IPS-20b (cell line): ENCODE data around the gene ATP1B3.
"Not testable (repeated sequence)": the region's sequence is repeated elsewhere in the genome, so short reads cannot be mapped to it uniquely, and the experiment has no call there.

Experiments used
- H3K27ac ChIP-seq: one replicate; pipeline ENCODE4 v1.5.1; 2013; ENCODE audit warnings: low read length
- H3K27me3 ChIP-seq: 2 replicates; pipeline ENCODE4 v1.6.1; 2013; ENCODE audit warnings: mild to moderate bottlenecking, low read length, inconsistent platforms; ENCODE audit not compliant: insufficient read depth
- H3K36me3 ChIP-seq: 2 replicates; pipeline ENCODE4 v1.6.1; 2013; ENCODE audit warnings: low read depth, mild to moderate bottlenecking, inconsistent platforms, low read length, moderate library complexity; ENCODE audit not compliant: insufficient read depth
- H3K4me1 ChIP-seq: 2 replicates; pipeline ENCODE4 v1.6.1; 2013; ENCODE audit warnings: mild to moderate bottlenecking, control low read depth, inconsistent platforms, low read length, moderate library complexity; ENCODE audit not compliant: insufficient read depth
- H3K4me3 ChIP-seq: 2 replicates; pipeline ENCODE4 v1.5.1; 2013; ENCODE audit warnings: mild to moderate bottlenecking, low read length, inconsistent platforms
- H3K9ac ChIP-seq: 2 replicates; pipeline ENCODE4 v1.6.1; 2013; ENCODE audit warnings: low read depth, mild to moderate bottlenecking, inconsistent platforms, low read length, moderate library complexity
- H3K9me3 ChIP-seq: 2 replicates; pipeline ENCODE4 v1.6.1; 2013; ENCODE audit warnings: mild to moderate bottlenecking, low read depth, low read length, inconsistent platforms; ENCODE audit not compliant: insufficient read depth

Gene ATP1B3

DNA sequence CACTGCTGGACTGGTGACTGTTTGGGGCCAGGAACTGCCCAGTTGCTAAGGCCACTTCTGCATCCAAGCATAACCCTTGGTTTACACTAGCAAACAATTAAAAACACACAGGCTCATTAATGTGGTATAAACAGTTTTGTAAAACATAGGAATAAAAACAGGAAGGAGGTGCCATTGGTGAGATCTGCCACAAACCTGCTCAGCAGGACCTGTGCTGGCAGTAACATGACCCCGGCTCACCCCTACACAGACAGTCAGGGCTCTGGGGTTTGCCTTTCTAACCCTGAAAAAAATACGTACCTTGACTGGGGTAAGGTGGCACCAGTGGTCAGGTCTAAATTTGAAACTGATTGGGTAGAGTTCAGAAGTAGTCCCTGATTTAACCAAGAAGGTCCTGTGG lies 76.2 kb downstream of the ATP1B3 start:
- no peaks in the 10 kb centered on the region for H3K27me3 ChIP-seq
- no peaks in the 10 kb centered on the region for H3K9me3 ChIP-seq
- no peaks in the 10 kb centered on the region for H3K4me1 ChIP-seq
- no peak overlapping the region for H3K27ac ChIP-seq
- no peak overlapping the region for H3K9ac ChIP-seq
- H3K36me3 ChIP-seq: peaks cover 40% of the 10 kb centered on the region
- H3K4me3 ChIP-seq: no peak overlapping the region

DNA sequence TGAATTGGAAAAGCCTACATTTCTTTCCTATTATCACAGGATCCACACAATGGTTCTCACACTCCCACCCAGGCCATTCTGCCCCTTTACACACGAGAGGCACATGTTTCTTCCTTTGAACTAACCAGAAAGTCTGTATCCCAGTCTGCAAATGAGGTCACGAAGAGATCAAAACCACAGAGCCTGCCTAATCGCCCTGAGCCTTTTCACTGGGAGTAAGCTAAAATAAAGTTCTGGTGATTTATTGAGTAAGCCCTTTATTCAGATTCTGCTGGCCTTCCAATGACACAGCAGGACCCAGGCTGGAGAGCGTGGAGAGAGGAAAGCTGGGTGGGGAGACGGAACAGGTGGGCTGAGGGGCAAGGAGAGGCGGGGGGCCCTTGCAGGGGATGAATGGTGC lies 78.7 kb downstream of the ATP1B3 start:
- Histone ChIP-seq H3K4me3 (no peak overlapping the region), H3K9me3 (no peaks in the 10 kb centered on the region), H3K4me1 (no peaks in the 10 kb centered on the region), H3K27me3 (no peaks in the 10 kb centered on the region), H3K27ac (no peak overlapping the region), H3K9ac (no peak overlapping the region), H3K36me3 (peaks cover 62% of the 10 kb centered on the region)

DNA sequence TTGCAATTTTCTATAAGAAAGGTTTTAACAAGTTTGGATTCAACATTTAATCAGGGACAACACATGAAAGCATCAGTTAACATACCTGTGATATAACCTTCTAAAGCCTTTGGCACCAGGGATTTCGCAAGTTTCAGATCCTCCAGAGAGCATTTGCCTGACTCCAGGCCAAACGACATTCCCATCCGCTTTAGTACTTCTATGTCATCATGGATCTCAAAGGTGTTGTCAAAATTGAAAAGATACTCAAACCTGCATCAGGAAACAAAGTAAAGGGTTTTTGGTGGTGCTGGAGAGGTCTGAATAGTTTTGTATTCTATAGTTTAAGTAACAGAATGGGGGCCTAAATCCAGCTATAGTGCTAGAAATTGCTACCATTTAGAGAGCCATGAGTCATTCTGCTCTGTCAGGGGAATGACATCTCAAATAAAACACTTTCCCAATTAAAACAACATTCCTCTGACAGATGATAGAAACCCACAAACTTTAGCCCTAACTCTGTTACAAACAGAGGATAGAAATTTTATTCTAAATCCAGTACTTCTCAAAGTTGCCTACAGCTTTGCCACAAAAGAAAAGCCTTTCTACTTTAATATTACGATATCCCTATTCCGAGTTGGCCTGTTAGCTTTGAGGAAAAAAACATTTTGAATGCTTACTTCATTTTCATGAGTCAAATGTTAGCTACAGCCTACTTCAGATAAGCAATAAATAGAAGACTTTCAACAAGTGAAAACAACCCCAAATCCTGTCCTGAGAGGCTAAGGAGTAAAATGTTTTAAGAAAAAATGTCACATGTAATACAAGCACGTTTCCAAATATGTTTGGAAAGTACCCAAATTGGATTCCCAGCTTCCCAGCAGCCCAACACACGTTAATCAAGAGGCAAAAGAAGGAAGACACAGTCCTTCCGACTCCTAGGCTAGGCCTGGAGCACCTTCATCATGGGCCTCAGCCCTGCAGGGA lies 83.4 kb downstream of the ATP1B3 start:
- no peaks in the 10 kb centered on the region for H3K27me3 ChIP-seq
- H3K9ac ChIP-seq: no peak overlapping the region
- no peak overlapping the region for H3K4me3 ChIP-seq
- no peaks in the 10 kb centered on the region for H3K4me1 ChIP-seq
- peaks cover 77% of the 10 kb centered on the region for H3K36me3 ChIP-seq
- no peak overlapping the region for H3K27ac ChIP-seq
- H3K9me3 ChIP-seq: no peaks in the 10 kb centered on the region

DNA sequence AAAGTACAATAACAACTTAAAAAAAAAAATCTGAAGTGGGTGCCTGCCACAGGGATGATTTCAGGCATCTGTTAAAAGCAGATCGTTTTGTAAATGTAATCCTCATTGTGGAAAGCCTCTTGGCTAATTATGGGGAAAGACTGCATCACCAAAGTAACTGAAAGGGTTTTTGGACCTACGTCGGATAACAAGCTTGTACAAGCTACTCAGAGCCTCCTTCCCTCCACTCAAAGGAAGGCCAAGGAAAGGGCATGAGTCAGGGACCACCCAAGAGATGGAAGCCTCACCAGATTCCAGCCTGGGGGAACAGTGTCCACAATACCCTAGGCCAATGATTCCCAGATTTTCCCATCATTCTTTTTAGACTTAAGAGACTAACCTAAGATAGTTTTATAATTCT lies 84.3 kb downstream of the ATP1B3 start:
- peaks cover 81% of the 10 kb centered on the region for H3K36me3 ChIP-seq
- H3K27ac ChIP-seq: no peak overlapping the region
- no peak overlapping the region for H3K4me3 ChIP-seq
- no peaks in the 10 kb centered on the region for H3K4me1 ChIP-seq
- no peaks in the 10 kb centered on the region for H3K27me3 ChIP-seq
- no peak overlapping the region for H3K9ac ChIP-seq
- no peaks in the 10 kb centered on the region for H3K9me3 ChIP-seq

DNA sequence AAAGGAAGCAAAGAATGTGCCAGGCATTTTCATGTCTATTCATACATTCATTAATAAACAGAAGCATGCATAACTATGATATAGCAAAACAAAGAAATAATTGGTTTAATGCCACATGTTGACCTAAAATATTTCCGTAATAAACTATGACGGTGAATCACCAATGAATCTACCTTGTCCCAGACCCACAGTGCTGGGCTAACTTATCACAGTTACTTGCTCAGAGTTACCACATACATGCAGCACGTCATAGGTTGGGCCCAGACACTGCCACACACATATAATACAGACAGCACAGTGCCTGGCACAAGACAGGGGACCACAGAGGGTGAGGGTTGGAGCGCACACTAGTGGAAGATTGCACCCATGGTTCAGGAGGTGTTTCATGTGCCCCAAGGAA lies 86.9 kb downstream of the ATP1B3 start:
- no peaks in the 10 kb centered on the region for H3K4me1 ChIP-seq
- H3K27ac ChIP-seq: no peak overlapping the region
- no peaks in the 10 kb centered on the region for H3K9me3 ChIP-seq
- no peak overlapping the region for H3K9ac ChIP-seq
- no peaks in the 10 kb centered on the region for H3K27me3 ChIP-seq
- peaks cover 77% of the 10 kb centered on the region for H3K36me3 ChIP-seq
- H3K4me3 ChIP-seq: no peak overlapping the region

DNA sequence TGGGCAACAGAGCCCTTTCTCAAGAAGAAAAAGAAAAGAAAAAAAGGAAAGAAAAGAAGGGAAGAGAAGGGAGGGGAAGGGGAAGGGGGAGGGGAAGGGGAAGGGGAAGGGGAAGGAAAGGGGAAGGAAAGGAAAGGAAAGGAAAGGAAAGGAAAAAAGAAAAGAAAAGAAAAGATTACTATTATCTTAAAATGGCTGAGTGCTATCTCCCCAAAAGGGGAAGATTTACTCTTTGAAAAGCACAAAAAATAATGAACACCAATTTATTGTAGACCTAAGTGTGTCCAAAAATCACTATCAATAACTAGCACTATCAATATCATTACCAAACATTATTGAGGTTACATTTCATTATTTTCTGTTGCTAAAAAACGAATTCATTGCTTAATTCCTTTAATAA lies 89.0 kb downstream of the ATP1B3 start:
- H3K4me1 ChIP-seq: no peaks in the 10 kb centered on the region
- no peak overlapping the region for H3K4me3 ChIP-seq
- no peaks in the 10 kb centered on the region for H3K9me3 ChIP-seq
- no peaks in the 10 kb centered on the region for H3K27me3 ChIP-seq
- peaks cover 68% of the 10 kb centered on the region for H3K36me3 ChIP-seq
- no peak overlapping the region for H3K27ac ChIP-seq
- H3K9ac ChIP-seq: no peak overlapping the region

DNA sequence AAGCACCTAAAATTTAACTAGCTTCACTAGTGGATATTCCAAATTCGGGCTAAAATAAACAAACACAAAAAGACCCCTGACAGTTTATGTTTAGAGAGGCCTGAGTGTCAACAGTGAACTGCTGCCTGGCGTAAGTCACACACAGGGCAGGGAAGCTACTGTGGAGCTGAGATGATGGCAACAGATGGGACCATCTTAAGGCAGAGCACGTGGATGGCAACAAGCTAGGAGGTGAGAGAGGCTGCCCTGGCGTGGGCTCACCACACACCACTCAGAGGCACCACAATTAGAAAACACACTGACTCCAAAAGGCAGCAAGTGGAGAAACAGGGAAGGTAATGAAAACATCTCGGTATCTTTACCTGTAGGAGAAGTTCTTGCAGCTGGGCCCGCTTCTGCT lies 93.3 kb downstream of the ATP1B3 start:
- Histone ChIP-seq H3K9ac (no peak overlapping the region), H3K4me3 (no peak overlapping the region), H3K27me3 (no peaks in the 10 kb centered on the region), H3K36me3 (peaks cover 59% of the 10 kb centered on the region), H3K4me1 (no peaks in the 10 kb centered on the region), H3K9me3 (no peaks in the 10 kb centered on the region), H3K27ac (no peak overlapping the region)

DNA sequence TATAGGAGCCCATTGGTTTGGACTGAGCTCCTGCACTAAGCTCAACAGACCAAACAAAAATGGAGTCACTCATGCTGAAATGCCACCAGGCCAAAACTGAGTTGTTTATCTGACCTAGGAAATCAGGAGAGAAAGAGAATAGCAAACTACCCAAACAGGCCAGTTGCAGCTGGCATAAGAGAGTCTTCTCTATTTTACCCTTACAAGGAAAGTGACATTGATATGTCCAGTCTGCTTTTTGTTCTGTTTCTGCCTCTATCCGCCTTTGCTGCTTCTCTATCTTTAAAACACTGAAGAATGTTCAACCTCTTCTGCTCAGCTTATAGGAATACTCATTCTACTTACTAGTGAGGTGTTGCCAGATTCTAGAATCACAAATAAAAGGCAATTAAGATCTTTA lies 95.1 kb downstream of the ATP1B3 start:
- Histone ChIP-seq H3K9ac (no peak overlapping the region), H3K4me3 (no peak overlapping the region), H3K27me3 (no peaks in the 10 kb centered on the region), H3K4me1 (no peaks in the 10 kb centered on the region), H3K9me3 (no peaks in the 10 kb centered on the region), H3K36me3 (peaks cover 63% of the 10 kb centered on the region), H3K27ac (no peak overlapping the region)

DNA sequence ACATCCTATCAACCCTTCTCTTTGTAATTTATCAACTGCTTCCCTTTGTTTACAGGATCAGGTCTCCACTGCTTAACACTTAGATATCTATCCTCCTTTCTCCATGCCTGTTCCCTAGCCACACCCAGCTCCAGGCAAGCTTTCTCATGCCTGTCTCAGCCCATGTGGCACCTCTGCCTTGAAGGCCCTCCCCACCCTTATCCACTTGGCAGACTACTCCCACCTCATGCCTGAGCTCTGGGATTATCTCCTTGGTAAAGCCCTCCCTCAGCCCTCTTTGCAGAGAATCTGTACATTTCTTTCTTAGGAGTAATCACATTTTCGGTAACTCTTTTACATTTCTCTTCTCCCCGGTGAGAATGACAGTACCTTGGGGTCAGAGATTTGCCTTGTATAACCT lies 96.0 kb downstream of the ATP1B3 start:
- no peak overlapping the region for H3K9ac ChIP-seq
- H3K27ac ChIP-seq: no peak overlapping the region
- H3K9me3 ChIP-seq: no peaks in the 10 kb centered on the region
- H3K27me3 ChIP-seq: no peaks in the 10 kb centered on the region
- peaks cover 61% of the 10 kb centered on the region for H3K36me3 ChIP-seq
- H3K4me1 ChIP-seq: no peaks in the 10 kb centered on the region
- H3K4me3 ChIP-seq: no peak overlapping the region

DNA sequence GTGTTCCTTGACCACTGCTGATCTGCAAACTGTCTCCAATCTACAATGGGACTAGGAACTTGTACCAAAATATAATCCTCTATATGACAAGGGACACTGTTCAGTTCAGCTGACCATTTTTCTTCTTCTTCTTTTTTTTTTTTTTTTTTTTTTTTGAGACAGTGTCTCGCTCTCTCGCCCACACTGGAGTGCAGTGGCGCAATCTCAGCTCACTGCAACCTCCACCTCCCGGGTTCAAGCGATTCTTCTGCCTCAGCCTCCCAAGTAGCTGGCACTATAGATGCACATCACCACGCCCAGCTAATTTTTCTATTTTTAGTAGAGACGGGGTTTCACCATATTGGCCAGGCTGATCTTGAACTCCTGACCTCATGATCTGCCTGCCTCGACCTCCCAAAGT lies 98.3 kb downstream of the ATP1B3 start:
- H3K4me1 ChIP-seq, H3K4me3 ChIP-seq, H3K9ac ChIP-seq, H3K27ac ChIP-seq, H3K9me3 ChIP-seq, H3K27me3 ChIP-seq: not testable (repeated sequence)
- peaks cover 67% of the 10 kb centered on the region for H3K36me3 ChIP-seq
